Measurements from ENCODE around the gene GGCX. TPM values are rescaled to one million over a fixed set of nuclear protein-coding genes. Genes with fewer than 3 reads are reported as not detected.

Gene GGCX
- total and polyA plus RNA-seq, 9 of the 15 experiments (the other 6 are each of a cell fraction or from before 2014, with no cell fraction given): 14.4 to 47.1 (median 28.1) TPM

- TF ChIP-seq TSHZ1 (CRISPR knock-in tag; IDR thresholded peaks at IDR 0.05) (no peak), ETV5 (CRISPR knock-in tag; IDR thresholded peaks at IDR 0.05; ENCODE audit: low read depth) (no peak; the same call in none of the 2 replicates), NUFIP1 (IDR thresholded peaks at IDR 0.05; ENCODE audit: partially characterized antibody) (peak; percentile 85), ATF6 (CRISPR knock-in tag; IDR thresholded peaks at IDR 0.05) (peak; percentile 87), KHSRP (IDR thresholded peaks at IDR 0.05) (no peak), POLR2B (IDR thresholded peaks at IDR 0.05; ENCODE audit: low read depth, partially characterized antibody) (peak; percentile 99), TAL1 (IDR thresholded peaks at IDR 0.05) (no peak), DIDO1 (tag; IDR thresholded peaks at IDR 0.05; ENCODE audit: low read depth) (no peak), NCOA2 (IDR thresholded peaks at IDR 0.05; ENCODE audit: partially characterized antibody in 2 of 2) (no peak), NFIX (CRISPR knock-in tag; IDR thresholded peaks at IDR 0.05; ENCODE audit: low read depth) (no peak), RERE (CRISPR knock-in tag; IDR thresholded peaks at IDR 0.05; ENCODE audit: borderline replicate concordance) (peak; percentile 96), CC2D1A (IDR thresholded peaks at IDR 0.05) (peak; percentile 91), RUNX1 (IDR thresholded peaks at IDR 0.05; ENCODE audit: low read depth) (0 out of 2 replicates have a peak, but pooled peaks have one; percentile 60), CXXC5 (CRISPR knock-in tag; IDR thresholded peaks at IDR 0.05) (peak; percentile 95), POLR3A (IDR thresholded peaks at IDR 0.05; ENCODE audit: borderline replicate concordance, extremely low read depth, insufficient read depth, insufficient read length) (no peak), ASH1L (IDR thresholded peaks at IDR 0.05; ENCODE audit: borderline replicate concordance, low read depth, partially characterized antibody) (peak; percentile 82), CREM (IDR thresholded peaks at IDR 0.05; ENCODE audit: low read depth) (peak; percentile 75)
These were observed 22.6 kb downstream of the GGCX start, which contains the start of gene MAT2A (continued) for GRCh38 chr2:85538507-85539360.

All from K562 (cell line).